Measurements from ENCODE around the gene THBD.

THBD gene

DNA sequence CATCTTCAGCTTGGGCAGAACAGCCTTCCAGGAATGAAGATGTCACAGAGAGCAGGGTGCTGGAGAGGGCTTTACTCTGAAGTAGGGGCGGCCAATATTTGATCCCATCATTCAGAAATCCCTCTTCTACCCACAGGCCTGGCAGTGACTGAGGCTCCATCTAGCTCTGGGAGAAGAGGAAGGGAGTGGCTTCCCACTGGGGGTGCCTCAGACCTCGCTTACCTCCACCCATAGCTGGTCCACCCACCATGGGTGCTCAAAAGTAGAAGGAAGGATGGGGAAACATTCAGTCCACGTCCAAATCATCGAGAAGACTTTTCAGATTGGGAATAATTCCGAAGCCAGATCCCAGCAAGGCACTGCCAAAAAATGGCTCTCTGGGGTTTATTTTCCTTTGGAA, 11.8 kb upstream of the THBD start:
- DNase-seq = no peak

DNA sequence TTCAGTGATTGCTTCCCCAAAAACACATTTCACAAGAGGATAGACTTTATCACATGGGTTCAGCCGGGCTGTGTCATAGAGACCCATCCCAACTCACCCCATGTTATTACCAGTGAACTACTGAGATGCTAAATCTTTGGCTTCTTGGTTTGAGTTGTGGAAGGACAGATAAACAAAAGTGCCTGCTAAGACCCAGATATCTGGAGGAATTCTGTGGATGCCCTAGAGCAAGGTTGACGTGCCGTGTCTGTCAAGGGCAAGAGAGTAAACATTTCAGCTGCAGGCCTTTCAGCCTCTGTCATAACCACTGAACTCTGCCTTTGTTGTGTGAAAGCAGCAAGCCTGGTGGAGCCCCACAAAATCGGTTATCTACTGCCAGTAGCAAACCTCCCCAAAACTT, 11.2 kb upstream of the THBD start:
- no peak for DNase-seq

DNA sequence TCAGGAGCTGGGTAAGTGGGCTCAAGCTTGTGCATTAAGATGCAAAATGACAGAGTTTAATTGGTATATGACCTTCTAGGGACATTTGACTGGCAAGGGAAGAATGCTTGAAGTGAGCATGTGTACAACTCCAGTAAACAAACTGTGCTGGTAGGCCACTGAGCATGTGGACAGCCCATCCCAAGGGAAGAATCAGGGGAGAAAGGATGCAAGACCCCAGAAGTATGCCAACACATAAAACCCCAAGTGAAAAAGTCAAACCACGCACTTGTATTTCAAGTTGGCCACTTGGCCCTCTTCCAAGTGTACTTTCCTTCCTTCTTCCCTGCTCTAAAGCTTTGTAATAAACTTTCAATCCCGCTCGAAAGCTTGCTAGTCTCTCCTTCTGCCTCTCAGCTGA, 10.4 kb upstream of the THBD start:
- DNase-seq = peak in 1 of 2 donors; percentile 17

DNA sequence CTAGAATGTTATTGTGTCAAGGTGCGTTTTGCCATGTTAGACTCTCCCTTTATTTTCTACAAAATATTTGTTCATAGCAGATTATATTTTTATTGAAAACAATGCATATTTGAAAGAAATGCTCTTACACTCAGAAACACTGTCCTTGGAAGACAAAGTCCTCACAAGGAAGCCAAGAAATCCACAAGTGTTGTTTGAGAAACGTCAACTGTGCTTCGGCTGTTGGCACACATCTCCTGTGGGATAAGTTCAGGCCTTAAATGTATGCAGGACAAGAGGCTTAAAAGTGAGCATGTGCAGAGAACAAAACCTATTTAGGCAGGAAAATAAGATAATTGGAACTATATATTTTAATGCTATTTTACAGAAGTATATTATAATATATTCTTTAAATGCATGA, 9.5 kb upstream of the THBD start:
- no peak for DNase-seq

DNA sequence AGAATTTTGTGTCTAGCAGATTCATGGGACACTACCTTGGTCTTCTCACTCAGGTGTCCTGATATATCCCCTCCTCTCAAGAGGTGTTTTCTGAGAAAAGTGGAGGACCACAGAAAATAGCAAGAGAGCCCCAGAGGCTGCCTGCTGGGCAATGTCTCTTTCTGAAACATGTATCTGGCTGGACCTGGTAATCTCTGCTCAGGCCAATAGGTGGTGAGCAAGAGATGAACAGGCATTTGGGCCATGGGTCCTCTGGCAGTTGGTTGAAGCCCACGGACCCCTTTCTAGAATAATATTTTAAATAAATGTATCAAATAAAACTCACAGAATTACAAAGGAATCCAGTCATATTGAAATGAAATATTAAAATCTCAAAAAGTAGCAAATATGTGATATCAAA, 8.8 kb upstream of the THBD start:
- DNase-seq = no peak

DNA sequence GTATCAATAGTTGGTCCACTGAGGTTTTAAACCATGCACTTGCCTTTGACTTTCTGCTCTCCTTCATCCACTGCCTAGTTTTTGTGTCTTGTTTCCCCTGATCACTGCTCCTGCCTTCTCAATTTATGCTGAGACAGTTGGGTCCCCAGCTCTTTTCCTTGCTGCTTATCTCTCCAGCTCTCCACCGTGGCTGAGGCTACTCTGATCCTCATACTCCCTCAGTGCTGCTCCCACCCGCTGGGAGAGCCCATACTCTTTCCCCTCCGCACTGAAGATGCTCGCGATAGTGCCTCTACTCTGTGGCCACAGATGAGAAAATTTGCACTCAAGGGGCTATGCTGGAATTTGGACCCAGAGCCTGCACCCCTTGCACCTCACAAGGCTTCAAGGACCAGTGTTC, 3.4 kb upstream of the THBD start:
- no peak for DNase-seq

DNA sequence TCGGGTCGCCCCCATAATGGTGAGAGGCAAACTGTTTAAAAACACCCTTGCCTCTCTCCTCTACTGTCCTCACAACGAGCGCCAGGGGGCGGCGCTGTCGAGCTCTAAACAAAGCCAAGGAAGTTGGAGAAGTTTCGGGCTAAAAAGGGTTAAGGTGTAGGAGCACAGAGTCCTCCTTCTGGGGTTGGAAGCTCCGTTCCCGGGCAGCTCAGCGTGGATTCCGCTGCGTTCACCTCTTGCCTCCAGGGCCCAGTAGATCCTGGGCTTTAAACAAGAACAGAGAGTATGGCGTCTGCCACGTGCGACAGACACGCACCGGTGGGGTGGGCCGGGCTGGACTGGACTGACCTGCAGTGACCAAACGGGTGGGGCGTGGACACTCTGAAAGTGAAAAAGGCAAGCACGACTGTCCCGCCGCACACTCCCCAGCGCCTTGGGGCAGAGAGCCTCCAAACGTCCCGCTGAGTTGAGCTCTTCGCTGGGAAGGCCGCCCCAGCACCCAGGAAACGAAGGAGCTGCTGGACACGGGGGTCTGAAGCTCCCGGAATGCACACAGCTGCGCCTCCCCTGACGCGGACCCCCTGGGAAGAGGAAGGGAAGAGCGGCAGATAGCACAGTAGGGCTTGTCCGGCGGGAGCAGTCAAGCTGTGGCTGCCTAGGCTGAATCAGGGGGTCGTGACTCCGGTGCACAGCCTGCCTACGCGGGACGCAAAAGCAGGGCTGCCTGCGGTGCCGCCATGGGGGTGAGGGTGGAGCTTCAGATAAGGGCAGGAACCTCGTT, 1.6 kb upstream of the THBD start:
- DNase-seq = peak; percentile 70 to 88

DNA sequence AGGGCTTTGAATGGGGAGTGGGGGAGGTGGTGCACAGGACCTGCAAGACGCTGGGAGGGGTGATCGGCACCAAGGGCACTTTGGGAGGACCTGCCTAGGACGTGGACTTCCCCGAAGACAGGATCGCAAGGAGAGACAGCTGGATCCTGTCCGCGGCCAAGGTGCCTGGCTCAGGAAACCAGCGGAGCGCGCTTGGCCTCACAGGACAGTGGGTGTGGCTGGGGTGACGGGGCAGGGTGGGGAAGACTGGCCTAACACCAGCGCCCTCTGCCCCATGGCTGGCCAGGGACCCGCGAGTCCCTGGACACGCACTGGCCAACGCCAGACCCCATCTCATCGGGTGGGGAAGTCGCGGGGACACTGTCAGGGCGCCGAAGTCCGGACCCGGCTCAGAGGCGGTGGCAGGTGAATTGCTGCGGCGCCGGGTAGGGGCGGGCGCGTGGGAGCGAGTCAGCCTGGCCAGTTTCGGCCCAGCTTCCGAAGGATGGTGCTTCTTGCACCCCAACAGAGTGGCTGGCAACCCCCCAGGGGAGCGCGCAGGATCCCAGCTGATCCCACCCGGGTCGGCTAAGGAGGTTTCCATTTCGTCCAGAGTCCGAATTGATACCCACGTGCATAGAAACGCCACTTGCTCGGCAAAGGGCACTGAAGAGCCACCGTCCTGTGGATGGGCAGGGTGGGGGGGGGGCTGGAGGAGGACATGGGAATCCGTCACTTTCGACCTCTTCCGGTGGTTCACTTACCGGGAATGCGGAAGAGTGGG, 785 bp upstream of the THBD start:
- DNase-seq = peak in 1 of 2 donors; percentile 69

DNA sequence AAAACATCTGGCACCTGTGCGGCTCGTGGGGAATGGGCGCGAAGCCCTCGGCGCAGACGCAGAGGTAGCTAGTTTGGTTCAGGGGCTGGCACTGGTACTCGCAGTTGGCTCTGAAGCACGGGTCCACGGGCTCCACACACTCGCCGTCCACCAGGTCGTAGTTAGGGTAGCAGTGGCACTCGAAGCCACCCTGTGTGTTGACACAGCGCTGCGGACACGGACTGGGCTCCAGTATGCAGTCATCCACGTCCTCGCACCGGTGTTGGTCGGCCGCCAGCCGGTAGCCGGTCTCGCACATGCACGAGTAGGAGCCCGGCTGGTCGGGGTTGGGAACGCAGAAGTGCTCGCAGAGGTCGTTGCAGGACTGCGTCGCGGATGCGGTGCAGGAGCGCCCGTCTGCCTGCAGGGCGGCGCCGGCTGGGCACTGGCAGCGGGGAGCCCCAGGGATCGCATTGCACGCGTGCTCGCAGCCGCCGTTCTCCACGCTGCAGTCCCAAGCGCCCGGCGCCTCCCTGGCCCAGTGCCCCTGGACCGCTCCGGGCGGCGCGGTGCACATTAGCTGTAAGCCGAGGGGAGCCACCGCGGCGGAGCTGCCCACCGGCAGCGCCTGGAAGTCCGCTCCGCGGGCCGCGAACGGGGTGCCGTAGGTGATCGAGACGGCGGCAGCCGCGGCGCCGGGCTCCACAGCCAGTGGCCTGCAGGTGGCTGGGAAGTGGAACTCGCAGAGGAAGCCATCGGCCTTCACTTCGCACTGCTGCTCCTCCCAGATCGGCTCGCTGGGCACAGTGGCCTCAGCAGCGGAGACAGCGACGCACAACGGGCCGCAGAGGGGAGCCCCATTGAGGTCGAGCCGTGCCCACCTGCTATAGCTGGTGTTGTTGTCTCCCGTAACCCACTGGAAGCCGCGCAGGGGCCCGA, 930 bp downstream of the THBD start:
- DNase-seq = peak; percentile 51 to 67

DNA sequence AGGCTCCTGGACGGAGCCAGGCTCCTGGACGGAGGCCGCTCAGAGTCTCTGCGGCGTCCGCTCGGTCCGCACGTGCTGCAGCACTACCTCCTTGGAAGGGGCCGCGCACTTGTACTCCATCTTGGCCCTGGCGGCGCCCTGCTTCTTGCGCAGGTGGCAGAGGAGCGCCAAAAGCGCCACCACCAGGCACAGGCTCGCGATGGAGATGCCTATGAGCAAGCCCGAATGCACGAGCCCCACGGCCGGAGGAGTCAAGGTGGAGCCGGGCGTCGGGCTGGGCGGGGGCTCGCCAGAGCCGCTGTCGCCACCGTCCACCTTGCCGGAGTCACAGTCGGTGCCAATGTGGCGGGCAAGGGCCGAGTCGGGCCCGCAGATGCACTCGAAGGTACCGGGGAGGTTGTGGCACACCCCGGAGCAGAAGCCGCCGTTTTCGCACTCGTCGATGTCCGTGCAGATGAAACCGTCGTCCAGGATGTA, 1.7 kb downstream of the THBD start:
- no peak for DNase-seq

DNA sequence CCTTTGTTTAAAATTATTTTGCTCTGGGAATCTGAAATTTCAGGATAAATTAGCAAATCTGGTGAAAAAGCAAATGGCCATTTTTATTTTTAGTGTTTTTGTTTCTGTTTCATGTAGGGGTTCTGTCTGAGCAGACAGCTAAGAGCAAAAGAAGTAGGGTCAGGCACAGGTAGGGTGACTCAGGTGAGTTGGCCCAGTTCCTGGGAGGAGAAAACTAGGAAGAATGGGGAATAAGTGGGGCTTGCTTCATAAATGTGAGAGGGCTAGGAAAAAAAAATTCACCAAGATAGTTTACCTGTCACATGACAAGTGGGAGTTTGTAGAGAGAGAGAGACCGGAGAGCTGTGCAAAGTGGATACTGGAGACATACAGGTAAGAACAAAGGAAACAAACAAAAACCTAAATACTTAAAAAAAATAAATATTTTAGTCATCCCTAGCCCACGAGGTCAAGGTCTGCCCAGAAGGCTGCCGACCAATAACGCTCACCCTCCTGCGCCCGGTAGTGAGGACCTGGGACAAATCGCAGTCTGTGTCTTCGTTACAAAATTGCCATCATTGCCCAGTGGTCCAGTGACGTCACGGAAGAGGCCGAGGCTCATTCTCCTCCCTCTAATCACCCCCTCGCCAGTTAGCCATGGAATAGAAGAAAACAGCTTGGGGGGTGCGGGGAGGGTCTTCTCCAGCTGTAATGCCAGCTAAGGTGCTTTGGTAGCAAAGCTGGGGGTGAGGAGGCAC, 2.3 kb downstream of the THBD start:
- no peak for DNase-seq

DNA sequence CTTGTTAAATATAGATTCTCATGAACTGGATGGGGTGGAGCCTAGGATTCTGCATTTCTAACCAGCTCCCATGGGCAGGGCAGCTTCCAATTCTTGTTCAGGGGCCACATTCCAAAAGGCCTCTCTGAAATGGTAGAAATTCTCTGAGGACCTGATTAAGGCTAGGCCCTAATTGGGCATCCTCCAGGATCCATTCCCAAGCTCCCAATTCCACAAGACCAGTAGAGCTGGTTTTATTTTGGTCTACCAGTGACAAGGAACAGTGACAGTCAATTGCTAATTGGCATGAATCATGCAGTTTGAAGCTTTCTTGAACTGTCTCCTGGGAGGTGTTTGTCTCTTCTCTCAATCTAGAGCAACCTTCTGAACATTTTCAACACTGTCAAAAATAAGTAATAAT, 3.0 kb downstream of the THBD start:
- DNase-seq = no peak

DNA sequence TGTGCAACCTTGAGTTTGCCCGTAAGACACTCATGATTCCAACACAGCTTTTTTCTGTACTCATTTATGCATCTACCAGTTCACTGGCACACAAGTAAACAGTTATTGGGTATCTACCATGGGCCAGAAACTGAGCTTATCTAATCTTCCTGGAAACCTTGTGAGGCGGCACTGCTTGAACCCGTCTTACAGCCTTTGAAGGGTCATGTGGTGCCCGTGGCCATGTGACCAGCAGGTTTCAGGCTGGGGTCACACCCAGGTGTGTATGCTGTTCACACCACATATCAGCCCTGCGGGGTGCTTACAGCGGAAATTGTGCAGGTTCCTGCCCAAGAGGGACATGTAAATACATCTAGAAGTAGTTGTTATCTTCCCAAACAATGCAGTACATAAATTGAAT, 6.1 kb downstream of the THBD start:
- DNase-seq = no peak

DNA sequence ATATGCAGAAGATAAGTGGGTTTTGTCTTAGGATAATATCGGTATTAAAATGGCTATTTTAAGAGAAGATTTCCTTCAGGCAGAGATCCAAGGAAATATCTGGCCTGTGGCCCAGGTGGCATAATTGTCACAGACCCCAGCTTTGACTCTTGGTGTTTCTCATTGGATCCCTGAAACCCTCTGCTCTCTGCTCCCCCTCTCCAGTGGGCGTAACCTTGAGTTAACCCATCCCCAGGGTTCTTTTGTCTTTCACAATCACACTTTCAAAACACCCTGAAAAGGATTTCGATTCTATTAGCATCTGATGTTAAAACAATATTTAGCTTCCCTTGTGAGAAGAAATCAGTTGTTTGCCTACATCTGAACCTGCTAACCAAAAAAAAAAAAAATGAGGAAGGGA, 7.2 kb downstream of the THBD start:
- DNase-seq = no peak

DNA sequence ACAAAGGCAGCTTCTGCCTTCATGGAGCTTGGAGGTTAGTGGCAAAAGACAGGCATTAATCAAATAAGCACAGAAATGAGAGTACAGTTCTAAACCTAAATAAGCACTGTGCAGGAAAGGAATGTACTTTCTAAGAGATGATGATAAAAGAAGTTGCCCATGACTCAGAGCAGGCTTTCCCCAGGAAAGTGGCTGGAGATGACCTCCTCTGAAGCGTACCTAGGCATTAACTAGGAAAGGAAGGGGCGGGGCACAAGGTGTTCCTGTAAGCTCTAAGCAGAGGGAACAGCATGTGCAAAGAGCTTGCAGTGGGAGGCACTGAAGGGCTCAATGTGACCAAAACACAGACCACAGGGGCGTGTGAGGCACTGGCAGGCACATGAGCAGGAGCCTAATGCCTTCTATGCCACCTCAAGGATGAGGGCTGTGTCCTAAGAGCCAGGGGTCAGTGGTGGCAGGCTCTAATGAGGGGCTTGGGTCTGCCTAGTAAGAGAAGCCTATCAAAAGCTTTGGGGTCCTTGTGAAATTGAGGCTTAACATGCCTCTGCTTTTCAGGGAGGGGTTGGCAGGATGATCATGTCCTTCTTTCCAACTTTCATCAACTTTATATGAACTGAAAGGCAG, 9.5 kb downstream of the THBD start:
- DNase-seq = no peak

DNA sequence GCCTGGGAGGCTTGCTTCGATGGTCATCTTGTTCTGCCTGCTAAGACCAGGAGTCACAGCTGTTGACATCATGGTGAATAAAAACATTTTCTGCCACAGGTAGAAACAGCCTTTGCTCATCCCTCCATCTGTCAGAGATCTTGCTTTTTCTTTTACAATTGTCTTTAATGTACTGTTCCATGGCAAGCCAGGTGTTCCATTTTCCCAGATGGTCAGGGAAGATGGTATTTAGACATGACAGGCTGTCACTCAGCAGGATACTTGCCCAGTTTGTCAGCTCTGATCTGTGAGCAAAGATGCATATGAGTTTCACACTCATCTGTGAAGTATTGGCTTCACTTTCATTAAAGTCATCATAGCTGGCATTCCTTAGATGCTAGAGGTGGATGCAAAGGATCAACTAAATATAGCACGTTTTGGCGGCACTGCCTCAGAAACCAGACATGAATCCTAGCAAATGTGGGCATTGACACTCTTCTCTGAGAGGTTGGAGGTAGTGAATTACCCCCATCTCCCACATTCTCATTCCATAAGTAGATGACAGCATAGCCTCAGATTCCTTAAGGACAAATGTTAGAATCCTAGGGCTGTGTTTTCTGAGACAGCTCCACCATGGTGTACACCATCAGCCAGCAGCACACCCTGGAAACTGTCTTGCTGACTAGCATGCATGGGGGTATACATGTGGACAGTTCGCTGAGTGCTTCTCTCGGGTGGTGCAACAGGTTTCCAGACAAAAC, 10.2 kb downstream of the THBD start:
- DNase-seq = no peak

DNA sequence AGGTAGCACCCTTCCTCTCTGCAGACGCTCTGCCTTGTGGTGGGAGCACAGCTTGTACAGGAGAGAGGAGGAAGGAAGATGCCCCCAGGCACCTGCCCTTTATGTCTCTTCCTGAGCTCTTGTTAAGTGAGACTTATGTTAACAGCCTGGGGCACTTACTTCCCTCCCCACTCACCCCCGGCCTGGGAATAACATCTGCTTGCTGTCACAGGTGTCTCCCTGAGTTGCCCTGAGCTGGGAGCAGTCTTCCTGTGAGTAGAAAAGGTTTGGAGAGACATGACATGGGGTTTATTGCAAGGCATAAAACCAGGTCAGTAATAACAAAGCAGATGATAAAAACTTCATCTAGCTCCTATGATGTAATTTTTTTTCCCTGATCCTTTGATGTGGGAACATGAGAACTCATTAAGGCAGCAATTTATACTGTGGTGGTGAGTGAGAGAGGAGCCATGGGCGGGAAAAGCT, 12.4 kb downstream of the THBD start:
- no peak for DNase-seq

DNA sequence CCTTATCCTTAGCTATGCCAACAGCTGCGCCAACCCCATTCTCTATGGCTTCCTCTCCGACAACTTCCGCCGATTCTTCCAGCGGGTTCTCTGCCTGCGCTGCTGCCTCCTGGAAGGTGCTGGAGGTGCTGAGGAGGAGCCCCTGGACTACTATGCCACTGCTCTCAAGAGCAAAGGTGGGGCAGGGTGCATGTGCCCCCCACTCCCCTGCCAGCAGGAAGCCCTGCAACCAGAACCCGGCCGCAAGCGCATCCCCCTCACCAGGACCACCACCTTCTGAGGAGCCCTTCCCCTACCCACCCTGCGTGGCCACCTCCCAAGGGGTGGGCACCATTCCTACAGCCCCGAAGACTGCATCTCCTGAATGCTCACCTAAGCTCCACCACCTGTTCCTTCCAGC, 13.1 kb downstream of the THBD start:
- no peak for DNase-seq

DNA sequence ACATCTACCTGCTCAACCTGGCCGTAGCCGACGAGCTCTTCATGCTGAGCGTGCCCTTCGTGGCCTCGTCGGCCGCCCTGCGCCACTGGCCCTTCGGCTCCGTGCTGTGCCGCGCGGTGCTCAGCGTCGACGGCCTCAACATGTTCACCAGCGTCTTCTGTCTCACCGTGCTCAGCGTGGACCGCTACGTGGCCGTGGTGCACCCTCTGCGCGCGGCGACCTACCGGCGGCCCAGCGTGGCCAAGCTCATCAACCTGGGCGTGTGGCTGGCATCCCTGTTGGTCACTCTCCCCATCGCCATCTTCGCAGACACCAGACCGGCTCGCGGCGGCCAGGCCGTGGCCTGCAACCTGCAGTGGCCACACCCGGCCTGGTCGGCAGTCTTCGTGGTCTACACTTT, 13.7 kb downstream of the THBD start:
- DNase-seq = no peak

DNA sequence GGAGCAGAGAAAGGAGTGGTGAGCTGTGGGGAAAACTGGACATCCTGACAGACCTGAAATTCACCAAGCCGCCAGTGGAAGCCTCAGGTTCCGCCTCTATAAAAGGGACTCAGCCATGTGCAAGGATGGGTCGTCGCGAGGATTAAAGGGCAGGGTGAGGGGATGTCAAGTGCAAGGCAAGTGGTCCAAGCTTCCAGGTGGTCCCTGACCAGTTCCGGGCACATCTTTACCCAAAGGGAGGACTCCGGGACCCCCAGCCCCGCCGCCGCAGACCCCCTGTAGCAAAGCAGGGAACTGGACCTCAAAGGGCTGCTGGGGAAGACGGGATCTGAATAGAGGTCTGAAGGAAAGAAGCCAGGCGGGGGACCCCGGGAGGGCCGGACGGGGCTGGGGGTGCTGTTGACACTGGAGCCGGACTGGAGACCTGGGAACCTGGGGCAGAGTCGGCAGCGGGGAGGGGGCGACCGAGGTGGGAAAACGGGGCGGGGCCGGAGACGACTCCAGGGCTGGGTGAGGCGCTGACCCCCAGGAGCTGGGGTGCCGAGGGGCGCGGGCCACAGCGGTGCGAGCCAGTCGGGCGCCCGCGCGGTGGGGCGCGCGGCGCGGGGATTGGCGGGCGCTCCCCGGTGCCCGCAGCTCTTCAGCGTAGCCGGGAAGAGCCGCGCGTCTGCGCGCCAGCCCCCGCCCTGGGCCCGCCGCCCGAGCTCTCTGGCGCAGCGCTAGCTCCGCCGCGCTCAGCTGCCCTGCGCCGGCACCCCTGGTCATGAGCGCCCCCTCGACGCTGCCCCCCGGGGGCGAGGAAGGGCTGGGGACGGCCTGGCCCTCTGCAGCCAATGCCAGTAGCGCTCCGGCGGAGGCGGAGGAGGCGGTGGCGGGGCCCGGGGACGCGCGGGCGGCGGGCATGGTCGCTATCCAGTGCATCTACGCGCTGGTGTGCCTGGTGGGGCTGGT, 14.5 kb downstream of the THBD start, which contains the start of gene SSTR4:
SSTR4 (plus strand) TSS at position 592 of the 951 bp plus-strand sequence; CDS start at position 764, 172 bp downstream.
- no peak for DNase-seq
